ENCODE measurements around the gene F7.
"Not testable (repeated sequence)": the region's sequence is repeated elsewhere in the genome, so short reads cannot be mapped to it uniquely, and the experiment has no call there.

The F7 gene

GRCh38 chr13:113072376-113072775 is 33.2 kb upstream of the F7 start:
- no peak for DNase-seq (ENCODE audit: low read depth)

GRCh38 chr13:113073942-113074341 is 31.6 kb upstream of the F7 start:
- no peak for DNase-seq (ENCODE audit: low read depth)

GRCh38 chr13:113074401-113074800 is 31.2 kb upstream of the F7 start:
- DNase-seq (ENCODE audit: low read depth): no peak

DNA sequence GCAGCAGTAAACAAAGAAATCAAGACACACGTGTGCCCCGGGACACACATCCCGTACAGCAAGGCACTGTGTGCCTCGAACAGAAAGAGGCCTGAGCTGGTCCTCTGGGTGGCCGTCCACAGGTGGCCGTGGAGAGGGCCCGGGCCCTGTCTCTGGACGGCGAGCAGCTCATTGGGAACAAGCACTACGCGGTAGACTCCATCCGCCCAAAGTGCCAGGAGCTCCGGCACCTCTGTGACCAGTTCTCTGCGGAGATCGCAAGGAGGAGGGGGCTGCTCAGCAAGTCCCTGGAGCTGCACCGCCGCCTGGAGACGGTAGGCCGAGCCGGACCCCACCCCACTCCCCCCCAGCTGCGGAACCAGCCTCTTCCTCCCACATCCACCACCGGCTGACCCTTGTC is 30.7 kb upstream of the F7 start:
- DNase-seq (ENCODE audit: low read depth): no peak

DNA sequence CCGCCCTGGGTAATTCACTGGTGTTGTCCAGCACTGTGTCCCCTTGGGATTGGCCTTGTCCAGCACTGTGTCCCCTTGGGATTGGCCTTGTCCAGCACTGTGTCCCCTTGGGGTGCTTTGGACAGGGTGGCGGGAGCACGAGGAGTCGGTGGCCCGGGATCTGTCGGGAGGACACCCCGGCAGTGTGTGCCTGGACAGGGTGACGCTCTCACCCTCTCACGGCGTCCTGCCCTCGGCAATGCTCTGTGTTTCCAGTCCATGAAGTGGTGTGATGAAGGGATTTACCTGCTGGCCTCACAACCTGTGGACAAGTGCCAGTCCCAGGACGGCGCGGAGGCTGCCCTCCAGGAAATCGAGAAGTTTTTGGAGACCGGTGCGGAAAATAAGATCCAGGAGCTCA is 29.9 kb upstream of the F7 start:
- no peak for DNase-seq (ENCODE audit: low read depth)

DNA sequence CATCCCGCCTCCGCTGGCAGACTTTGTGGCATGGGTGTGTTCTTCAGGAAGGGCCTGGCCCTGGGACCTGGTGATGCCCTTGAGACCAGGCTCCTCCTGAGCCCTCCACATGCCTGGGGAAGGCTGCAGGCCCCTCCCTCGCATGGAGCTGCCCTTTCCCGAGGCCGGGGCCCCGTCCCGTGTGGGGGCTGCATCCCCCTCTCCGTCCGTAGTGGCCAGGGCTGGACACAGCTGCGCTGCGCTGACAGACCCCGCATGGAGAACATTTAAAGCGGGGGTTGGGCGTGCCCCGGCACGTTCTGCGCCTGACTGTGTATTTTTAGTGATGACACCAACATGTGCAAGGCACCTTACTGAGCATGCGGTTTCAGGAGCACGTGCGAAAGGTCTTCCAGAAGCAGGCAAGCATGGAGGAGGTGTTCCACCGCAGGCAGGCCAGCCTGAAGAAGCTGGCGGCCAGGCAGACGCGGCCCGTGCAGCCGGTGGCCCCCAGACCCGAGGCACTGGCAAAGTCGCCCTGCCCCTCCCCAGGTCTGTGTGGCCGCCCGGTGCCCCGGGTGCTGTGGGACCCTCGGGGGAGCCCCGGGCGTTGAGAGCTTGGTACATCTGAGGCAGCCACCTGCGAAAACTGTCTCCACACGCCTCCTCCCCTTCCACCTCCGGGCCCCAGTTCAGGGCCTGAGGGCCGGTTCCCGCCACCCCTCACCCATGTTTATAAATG is 28.8 kb upstream of the F7 start:
- DNase-seq (ENCODE audit: low read depth): no peak

- no peak for DNase-seq (ENCODE audit: low read depth)
Measured at GRCh38 chr13:113077566-113077952, 28.0 kb upstream of the F7 start.

DNA sequence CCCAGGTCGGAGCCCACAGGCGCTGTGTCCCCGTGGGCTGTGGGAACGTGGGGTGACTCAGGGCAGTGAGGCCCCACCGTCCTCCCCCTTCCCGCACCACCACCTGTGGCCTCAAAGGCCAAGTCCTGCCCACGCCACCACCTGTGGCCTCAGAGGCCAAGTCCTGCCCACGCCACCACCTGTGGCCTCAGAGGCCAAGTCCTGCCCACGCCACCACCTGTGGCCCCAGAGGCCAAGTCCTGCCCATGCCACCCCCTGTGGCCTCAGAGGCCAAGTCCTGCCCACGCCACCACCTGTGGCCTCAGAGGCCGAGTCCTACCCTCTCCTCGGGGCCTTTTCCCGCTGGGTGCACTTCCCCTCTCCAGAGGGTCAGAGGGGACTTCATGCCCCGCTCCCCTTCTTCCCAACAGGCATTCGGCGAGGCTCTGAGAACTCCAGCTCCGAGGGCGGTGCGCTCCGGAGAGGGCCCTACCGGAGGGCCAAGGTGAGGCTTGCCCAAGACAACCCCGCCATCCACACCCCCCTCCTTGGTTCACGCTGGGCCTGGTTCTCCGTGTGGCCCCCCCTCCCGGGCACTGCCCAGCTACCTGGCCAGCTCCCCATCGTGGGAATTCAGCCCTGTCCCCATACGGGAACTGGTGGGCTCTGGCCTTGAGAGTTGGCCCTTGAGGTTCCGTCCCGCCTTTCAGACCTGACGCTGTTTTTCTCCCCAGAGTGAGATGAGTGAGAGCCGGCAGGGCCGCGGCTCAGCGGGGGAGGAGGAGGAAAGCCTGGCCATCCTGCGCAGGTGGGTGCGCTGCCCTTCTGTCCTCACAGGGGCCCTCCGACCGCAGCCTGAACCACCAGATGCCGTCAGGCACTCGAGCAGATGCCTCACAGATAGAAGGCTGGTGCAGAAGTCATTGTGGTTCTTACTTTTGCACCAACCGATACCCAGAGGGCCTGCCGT is 27.4 kb upstream of the F7 start:
- no peak for DNase-seq (ENCODE audit: low read depth)

DNA sequence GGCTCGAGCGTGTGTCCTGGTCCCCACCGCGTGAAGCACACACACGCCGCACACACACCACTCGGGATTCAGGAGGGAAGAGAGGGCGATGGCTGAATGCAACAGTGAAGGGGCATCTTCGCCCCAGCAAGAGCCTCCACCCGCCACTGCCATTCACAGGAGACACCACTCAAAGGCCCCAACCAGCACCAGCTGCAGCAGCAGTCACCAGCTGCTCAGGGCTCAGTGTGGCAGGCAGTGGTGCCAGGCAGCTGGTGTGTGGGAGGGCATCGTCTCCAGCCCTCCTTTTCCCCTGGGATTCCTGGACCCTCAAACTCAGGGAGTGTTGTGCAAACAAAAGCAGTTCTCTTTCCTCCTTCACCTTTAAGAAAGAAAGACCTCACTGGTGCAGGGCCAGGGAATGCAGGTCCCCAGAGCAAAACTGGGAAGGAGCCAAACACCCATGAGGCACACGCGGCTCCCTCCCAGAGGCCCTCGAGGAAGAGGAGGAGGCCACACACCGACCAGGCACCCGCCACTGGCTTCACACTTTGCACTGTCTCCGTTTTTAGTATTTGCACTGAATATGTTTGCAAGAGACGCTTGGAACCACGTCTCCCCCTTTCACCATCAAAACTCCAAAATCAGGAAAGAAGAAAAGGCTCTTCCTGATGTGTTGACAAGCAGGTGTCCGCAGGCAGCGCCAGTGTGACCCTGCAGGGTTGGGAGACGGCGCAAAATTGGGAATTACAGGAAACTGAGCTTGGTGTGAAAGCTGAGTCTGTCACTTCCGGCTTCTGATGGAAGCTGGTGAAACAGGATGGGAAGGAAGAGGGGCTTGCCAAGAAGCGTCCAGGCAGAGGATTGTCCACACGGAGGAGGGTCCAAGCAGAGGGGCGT is 26.4 kb upstream of the F7 start:
- no peak for DNase-seq (ENCODE audit: low read depth)

GRCh38 chr13:113079781-113080080 is 25.9 kb upstream of the F7 start:
- DNase-seq (ENCODE audit: low read depth): not testable (repeated sequence)

DNA sequence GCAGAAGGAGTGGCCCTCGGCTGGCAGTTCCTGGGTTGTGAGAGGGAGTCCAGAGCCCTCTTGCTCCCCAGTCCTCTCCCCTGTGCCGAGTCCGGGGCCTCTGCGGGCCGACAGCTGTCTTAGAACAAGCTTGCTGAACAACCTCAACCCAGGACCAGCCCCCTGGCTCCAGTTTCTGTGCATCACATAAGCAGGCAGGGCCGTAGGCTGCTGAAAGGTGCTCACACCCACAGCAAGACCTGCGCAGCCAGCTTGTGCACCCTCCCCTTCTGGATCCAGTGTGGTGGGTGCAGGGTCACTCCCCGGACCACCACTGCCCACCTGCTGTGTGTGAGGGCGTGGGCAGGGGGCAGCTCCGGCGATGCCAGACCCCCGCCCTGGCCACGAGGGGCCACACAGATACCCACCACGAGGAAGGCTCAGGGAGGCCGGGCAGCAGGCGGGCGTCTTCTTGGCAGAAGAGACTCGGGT is 25.2 kb upstream of the F7 start:
- no peak for DNase-seq (ENCODE audit: low read depth)

- no peak for DNase-seq (ENCODE audit: low read depth)
Measured at GRCh38 chr13:113080901-113081521, 24.6 kb upstream of the F7 start.

- DNase-seq (ENCODE audit: low read depth): no peak
Measured at GRCh38 chr13:113082198-113083021, 23.2 kb upstream of the F7 start.

GRCh38 chr13:113083022-113083373 is 22.6 kb upstream of the F7 start:
- no peak for DNase-seq (ENCODE audit: low read depth)

- no peak for DNase-seq (ENCODE audit: low read depth)
Measured at GRCh38 chr13:113083402-113084061, 22.1 kb upstream of the F7 start.

DNA sequence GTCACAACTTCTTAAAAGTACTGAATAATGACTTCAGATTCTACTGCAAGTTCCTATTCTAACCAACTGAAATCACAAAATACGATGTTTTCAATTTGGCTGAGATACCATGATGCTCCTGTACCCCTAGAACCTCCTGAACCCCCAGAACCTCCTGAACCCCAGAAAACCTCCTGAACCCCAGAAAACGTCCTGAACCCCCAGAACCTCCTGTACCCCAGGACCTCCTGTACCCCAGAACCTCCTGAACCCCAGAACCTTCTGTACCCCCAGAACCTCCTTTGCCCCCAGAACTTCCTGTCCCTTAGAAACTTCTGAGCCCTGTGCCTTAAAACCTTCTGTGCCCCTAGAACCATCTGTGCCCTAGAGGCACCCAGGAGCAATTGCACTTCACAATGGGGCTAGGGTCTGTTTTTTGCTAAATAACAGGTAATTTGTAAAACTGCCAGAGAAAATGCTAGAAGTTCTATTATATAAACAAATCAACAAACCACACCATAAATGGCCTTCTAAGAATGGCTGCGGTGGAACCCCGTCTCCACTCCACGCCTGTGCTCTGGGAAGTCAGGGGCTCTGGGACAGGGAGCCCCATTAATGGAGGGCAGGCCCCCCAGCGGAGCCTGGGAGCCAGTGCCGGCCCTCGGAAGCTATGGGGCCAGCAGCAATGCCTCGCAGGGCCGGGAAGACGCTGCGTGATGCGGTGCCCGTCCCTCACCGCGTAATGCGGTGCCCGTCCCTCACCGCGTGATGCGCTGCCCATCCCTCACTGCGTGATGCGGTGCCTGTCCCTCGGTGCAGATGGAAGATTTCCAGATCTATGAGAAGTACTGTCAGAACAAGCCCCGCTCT is 21.3 kb upstream of the F7 start:
- DNase-seq (ENCODE audit: low read depth): no peak

- DNase-seq (ENCODE audit: low read depth): no peak
Measured at GRCh38 chr13:113084943-113085540, 20.5 kb upstream of the F7 start.

DNA sequence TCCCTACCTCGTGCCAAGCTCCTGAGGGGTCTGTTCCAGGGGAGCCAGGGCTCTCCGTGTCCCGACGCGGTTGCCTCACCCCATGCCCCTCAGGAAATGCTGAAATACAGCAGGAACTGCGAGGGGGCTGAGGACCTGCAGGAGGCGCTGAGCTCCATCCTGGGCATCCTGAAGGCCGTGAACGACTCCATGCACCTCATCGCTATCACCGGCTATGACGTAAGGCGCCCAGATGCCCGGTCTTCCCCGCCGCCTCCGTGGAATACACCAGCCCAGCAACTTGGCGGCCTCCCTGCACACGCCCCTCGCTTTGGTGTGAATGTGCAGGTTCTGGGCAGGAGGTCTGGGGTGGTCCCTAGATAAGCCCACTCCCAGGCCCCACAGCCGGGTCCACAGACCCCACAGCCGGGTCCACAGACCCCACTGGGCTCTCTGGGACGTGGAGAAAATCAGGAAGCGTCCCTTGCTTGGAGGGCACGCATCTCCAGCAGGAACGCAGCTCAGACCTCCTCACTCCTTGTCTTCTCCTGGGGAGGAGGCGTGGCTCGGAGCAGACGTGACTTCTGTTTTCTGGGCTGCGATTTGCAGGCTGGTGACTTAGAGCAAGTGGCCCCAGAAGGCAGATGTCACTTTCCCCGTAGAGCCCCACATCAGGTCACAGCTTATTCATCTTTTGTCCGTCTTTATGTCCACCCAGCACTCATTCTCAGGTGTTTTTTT is 19.4 kb upstream of the F7 start:
- DNase-seq (ENCODE audit: low read depth): no peak

Measured in activated gamma-delta T cell treated with anti-CD3 and anti-CD28 coated beads, Interleukin-2, amount 50 U/mL, for 16 hours (primary cell).